IMR-90 (cell line): ENCODE measurements around the gene TBC1D32.

ENCODE experiments used
- CTCF ChIP-seq: conservative IDR thresholded peaks from 2 replicates; pipeline ENCODE4 v1.5.1; 2012; ENCODE audit warnings: mild to moderate bottlenecking, low read depth, low read length, improper control_type of control experiment
- MAFK ChIP-seq: IDR thresholded peaks from 2 replicates; pipeline ENCODE4 v1.6.1; 2012; ENCODE audit warnings: low read depth, low read length, improper control_type of control experiment
- RAD21 ChIP-seq: IDR thresholded peaks from 2 replicates; pipeline ENCODE4 v1.6.1; 2012; ENCODE audit warnings: low read length, improper control_type of control experiment
- SMC3 ChIP-seq: fragments of 150-350 bp; IDR thresholded peaks from 2 replicates; pipeline ENCODE4 v1.6.1; 2016; ENCODE audit warnings: low read depth, mild to moderate bottlenecking, antibody characterized with exemption, low read length, moderate library complexity

- TF ChIP-seq MAFK, result no peak
- TF ChIP-seq CTCF, result no peak
- no peak for TF ChIP-seq SMC3
- TF ChIP-seq RAD21, result no peak
These were observed 162.4 kb downstream of the TBC1D32 start for GRCh38 chr6:121171879-121172278.
